HEK293 (cell line): ENCODE results near the gene SFMBT2.
A peak's percentile ranks its signal among the peaks of the same experiment; 100 is the strongest.

Experiments used
- ELK4 ChIP-seq: IDR thresholded peaks from 2 replicates; pipeline ENCODE4 v1.6.1; 2011; ENCODE audit warnings: mild to moderate bottlenecking, low read depth, low read length, borderline replicate concordance
- FEZF1 ChIP-seq: fragments of 450-650 bp; formaldehyde crosslinking; IDR thresholded peaks from 2 replicates; pipeline ENCODE4 v1.5.1; 2016; ENCODE audit warnings: missing biosample characterization, missing genetic modification characterization
- MEIS1 ChIP-seq: sonication (generic); formaldehyde crosslinking; IDR thresholded peaks from 2 replicates; pipeline ENCODE4 v1.8.1; 2022; ENCODE audit warnings: missing genetic modification reagents, mild to moderate bottlenecking, borderline replicate concordance
- PATZ1 ChIP-seq: fragments of 450-650 bp; formaldehyde crosslinking; IDR thresholded peaks from 2 replicates; pipeline ENCODE4 v1.5.1; 2016; ENCODE audit warnings: missing biosample characterization, missing genetic modification characterization
- PRDM1 ChIP-seq: fragments of 450-650 bp; formaldehyde crosslinking; IDR thresholded peaks from 2 replicates; pipeline ENCODE4; 2016; ENCODE audit warnings: missing biosample characterization, missing genetic modification characterization
- SCRT2 ChIP-seq: fragments of 450-650 bp; formaldehyde crosslinking; IDR thresholded peaks from 2 replicates; pipeline ENCODE4 v1.5.1; 2016; ENCODE audit warnings: missing biosample characterization, missing genetic modification characterization
- TCF7L2 ChIP-seq: IDR thresholded peaks from 2 replicates; pipeline ENCODE4 v1.6.1; 2011; ENCODE audit warnings: low read depth, mild to moderate bottlenecking, inconsistent platforms, low read length, moderate library complexity, borderline replicate concordance
- ZBTB17 ChIP-seq: fragments of 450-650 bp; formaldehyde crosslinking; IDR thresholded peaks from 2 replicates; pipeline ENCODE4 v1.5.1; 2016; ENCODE audit warnings: missing biosample characterization, missing genetic modification characterization
- ZNF132 ChIP-seq: fragments of 450-650 bp; formaldehyde crosslinking; IDR thresholded peaks from 2 replicates; pipeline ENCODE4 v1.5.1; 2017; ENCODE audit warnings: missing biosample characterization, missing genetic modification characterization, borderline replicate concordance
- ZNF175 ChIP-seq: fragments of 450-650 bp; formaldehyde crosslinking; IDR thresholded peaks from 2 replicates; pipeline ENCODE4 v1.5.1; 2016; ENCODE audit warnings: missing biosample characterization, missing genetic modification characterization
- ZNF184 ChIP-seq: fragments of 450-650 bp; IDR thresholded peaks from 2 replicates; pipeline ENCODE4 v1.5.1; 2018; ENCODE audit warnings: missing biosample characterization, mild to moderate bottlenecking, missing genetic modification characterization
- ZNF202 ChIP-seq: fragments of 450-650 bp; formaldehyde crosslinking; IDR thresholded peaks from 2 replicates; pipeline ENCODE4 v1.5.1; 2016; ENCODE audit warnings: missing biosample characterization, missing genetic modification characterization, borderline replicate concordance
- ZNF335 ChIP-seq: fragments of 450-650 bp; formaldehyde crosslinking; conservative IDR thresholded peaks from 2 replicates; pipeline ENCODE4 v1.5.1; 2016; ENCODE audit warnings: missing biosample characterization, missing genetic modification characterization
- ZNF366 ChIP-seq: fragments of 450-650 bp; formaldehyde crosslinking; conservative IDR thresholded peaks from 2 replicates; pipeline ENCODE4 v1.5.1; 2016; ENCODE audit warnings: missing biosample characterization, missing genetic modification characterization
- ZNF416 ChIP-seq: fragments of 450-650 bp; formaldehyde crosslinking; IDR thresholded peaks from 2 replicates; pipeline ENCODE4 v1.5.1; 2016; ENCODE audit warnings: missing biosample characterization, missing genetic modification characterization
- ZNF501 ChIP-seq: fragments of 450-650 bp; formaldehyde crosslinking; IDR thresholded peaks from 2 replicates; pipeline ENCODE4 v1.5.1; 2016; ENCODE audit warnings: missing biosample characterization, missing genetic modification characterization
- ZNF600 ChIP-seq: fragments of 450-650 bp; formaldehyde crosslinking; IDR thresholded peaks from 2 replicates; pipeline ENCODE4 v1.5.1; 2016; ENCODE audit warnings: missing biosample characterization, missing genetic modification characterization
- ZNF837 ChIP-seq: fragments of 450-650 bp; formaldehyde crosslinking; IDR thresholded peaks from 2 replicates; pipeline ENCODE4 v1.5.1; 2016; ENCODE audit warnings: missing biosample characterization, missing genetic modification characterization
- TF ChIP-seq, protein P1 (sequence below): fragments of 450-650 bp; formaldehyde crosslinking; conservative IDR thresholded peaks from 2 replicates; pipeline ENCODE4 v1.5.1; 2016; ENCODE audit warnings: low read depth, missing biosample characterization, missing genetic modification characterization
- TF ChIP-seq, protein P2 (sequence below): fragments of 450-650 bp; formaldehyde crosslinking; IDR thresholded peaks from 2 replicates; pipeline ENCODE4 v1.5.1; 2016; ENCODE audit warnings: missing biosample characterization, missing genetic modification characterization
- TF ChIP-seq, protein P3 (sequence below): fragments of 450-650 bp; formaldehyde crosslinking; IDR thresholded peaks from 2 replicates; pipeline ENCODE4 v1.5.0; 2017; ENCODE audit warnings: missing biosample characterization, missing genetic modification characterization, borderline replicate concordance
- TF ChIP-seq, protein P4 (sequence below): fragments of 450-650 bp; formaldehyde crosslinking; IDR thresholded peaks from 2 replicates; pipeline ENCODE4 v1.5.1; 2017; ENCODE audit warnings: missing biosample characterization, missing genetic modification characterization
- TF ChIP-seq, protein P5 (sequence below): fragments of 450-650 bp; formaldehyde crosslinking; IDR thresholded peaks from 2 replicates; pipeline ENCODE4 v1.5.1; 2017; ENCODE audit warnings: missing biosample characterization, missing genetic modification characterization

Gene SFMBT2

DNA sequence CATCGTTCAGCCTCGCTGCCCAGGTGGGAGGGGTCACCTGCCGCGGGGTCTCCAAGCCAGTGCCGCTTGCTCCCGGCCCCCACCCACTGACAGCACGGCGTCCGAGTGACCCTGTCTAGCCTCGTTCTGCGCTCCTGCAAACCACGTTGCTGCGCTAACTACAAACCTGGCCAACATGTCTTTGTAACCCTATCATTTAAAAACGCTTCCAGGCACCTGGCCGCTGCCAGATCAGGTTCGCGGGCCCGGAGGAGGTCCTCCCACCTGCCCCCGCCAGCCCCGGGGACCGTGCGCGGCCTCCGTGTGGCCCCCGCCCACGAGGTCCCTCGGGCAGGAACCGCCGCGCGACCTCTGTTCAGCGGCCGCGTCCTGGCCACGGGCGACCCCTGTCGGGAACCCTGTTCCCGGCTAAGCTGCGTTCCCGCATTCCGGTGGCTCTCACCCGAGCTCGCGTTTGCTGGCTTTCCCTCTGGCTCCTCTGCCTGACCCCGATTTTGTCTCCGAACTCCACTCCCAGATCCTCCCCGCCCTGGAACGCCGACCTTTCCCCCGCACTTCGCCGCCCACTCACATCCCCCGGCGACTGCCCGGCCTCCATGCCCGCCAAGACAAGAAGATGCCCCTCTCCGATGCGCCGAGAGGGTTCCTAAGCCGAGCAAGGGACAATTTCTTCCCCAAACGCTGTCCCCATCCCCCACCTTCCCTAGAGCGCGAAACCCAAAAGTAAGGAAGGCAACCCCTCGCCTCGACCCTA lies 2.4 kb downstream of the SFMBT2 start (continued):
- TF ChIP-seq ELK4 (no peak), TCF7L2 (no peak), ZNF202 (tag by site-specific recombination) (no peak; the same call in 1 of the 2 replicates), PATZ1 (tag by site-specific recombination) (peak; percentile 63; the same call in 1 of the 2 replicates), MEIS1 (no peak), ZNF366 (tag by site-specific recombination) (0 out of 2 replicates have a peak, but pooled peaks have one; percentile 21), ZNF184 (tag by site-specific recombination) (no peak), ZNF600 (tag by site-specific recombination) (no peak), PRDM1 (tag by site-specific recombination) (peak; percentile 87), ZNF416 (tag by site-specific recombination) (no peak), SCRT2 (tag by site-specific recombination) (0 out of 2 replicates have a peak, but pooled peaks have one; percentile 9), ZNF335 (tag by site-specific recombination) (peak; percentile 50), ZNF175 (tag by site-specific recombination) (no peak), FEZF1 (tag by site-specific recombination) (no peak), ZNF501 (tag by site-specific recombination) (0 out of 2 replicates have a peak, but pooled peaks have one; percentile 38), ZBTB17 (tag by site-specific recombination) (no peak), ZNF132 (tag by site-specific recombination) (no peak), ZNF837 (tag by site-specific recombination) (no peak)
- TF ChIP-seq, protein P1, sequence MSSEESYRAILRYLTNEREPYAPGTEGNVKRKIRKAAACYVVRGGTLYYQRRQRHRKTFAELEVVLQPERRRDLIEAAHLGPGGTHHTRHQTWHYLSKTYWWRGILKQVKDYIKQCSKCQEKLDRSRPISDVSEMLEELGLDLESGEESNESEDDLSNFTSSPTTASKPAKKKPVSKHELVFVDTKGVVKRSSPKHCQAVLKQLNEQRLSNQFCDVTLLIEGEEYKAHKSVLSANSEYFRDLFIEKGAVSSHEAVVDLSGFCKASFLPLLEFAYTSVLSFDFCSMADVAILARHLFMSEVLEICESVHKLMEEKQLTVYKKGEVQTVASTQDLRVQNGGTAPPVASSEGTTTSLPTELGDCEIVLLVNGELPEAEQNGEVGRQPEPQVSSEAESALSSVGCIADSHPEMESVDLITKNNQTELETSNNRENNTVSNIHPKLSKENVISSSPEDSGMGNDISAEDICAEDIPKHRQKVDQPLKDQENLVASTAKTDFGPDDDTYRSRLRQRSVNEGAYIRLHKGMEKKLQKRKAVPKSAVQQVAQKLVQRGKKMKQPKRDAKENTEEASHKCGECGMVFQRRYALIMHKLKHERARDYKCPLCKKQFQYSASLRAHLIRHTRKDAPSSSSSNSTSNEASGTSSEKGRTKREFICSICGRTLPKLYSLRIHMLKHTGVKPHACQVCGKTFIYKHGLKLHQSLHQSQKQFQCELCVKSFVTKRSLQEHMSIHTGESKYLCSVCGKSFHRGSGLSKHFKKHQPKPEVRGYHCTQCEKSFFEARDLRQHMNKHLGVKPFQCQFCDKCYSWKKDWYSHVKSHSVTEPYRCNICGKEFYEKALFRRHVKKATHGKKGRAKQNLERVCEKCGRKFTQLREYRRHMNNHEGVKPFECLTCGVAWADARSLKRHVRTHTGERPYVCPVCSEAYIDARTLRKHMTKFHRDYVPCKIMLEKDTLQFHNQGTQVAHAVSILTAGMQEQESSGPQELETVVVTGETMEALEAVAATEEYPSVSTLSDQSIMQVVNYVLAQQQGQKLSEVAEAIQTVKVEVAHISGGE (tag by site-specific recombination): no peak
- TF ChIP-seq, protein P2, sequence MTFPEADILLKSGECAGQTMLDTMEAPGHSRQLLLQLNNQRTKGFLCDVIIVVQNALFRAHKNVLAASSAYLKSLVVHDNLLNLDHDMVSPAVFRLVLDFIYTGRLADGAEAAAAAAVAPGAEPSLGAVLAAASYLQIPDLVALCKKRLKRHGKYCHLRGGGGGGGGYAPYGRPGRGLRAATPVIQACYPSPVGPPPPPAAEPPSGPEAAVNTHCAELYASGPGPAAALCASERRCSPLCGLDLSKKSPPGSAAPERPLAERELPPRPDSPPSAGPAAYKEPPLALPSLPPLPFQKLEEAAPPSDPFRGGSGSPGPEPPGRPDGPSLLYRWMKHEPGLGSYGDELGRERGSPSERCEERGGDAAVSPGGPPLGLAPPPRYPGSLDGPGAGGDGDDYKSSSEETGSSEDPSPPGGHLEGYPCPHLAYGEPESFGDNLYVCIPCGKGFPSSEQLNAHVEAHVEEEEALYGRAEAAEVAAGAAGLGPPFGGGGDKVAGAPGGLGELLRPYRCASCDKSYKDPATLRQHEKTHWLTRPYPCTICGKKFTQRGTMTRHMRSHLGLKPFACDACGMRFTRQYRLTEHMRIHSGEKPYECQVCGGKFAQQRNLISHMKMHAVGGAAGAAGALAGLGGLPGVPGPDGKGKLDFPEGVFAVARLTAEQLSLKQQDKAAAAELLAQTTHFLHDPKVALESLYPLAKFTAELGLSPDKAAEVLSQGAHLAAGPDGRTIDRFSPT (tag by site-specific recombination): peak; percentile 34; the same call in 1 of the 2 replicates
- TF ChIP-seq, protein P3, sequence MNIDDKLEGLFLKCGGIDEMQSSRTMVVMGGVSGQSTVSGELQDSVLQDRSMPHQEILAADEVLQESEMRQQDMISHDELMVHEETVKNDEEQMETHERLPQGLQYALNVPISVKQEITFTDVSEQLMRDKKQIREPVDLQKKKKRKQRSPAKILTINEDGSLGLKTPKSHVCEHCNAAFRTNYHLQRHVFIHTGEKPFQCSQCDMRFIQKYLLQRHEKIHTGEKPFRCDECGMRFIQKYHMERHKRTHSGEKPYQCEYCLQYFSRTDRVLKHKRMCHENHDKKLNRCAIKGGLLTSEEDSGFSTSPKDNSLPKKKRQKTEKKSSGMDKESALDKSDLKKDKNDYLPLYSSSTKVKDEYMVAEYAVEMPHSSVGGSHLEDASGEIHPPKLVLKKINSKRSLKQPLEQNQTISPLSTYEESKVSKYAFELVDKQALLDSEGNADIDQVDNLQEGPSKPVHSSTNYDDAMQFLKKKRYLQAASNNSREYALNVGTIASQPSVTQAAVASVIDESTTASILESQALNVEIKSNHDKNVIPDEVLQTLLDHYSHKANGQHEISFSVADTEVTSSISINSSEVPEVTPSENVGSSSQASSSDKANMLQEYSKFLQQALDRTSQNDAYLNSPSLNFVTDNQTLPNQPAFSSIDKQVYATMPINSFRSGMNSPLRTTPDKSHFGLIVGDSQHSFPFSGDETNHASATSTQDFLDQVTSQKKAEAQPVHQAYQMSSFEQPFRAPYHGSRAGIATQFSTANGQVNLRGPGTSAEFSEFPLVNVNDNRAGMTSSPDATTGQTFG (tag by site-specific recombination): no peak
- TF ChIP-seq, protein P4, sequence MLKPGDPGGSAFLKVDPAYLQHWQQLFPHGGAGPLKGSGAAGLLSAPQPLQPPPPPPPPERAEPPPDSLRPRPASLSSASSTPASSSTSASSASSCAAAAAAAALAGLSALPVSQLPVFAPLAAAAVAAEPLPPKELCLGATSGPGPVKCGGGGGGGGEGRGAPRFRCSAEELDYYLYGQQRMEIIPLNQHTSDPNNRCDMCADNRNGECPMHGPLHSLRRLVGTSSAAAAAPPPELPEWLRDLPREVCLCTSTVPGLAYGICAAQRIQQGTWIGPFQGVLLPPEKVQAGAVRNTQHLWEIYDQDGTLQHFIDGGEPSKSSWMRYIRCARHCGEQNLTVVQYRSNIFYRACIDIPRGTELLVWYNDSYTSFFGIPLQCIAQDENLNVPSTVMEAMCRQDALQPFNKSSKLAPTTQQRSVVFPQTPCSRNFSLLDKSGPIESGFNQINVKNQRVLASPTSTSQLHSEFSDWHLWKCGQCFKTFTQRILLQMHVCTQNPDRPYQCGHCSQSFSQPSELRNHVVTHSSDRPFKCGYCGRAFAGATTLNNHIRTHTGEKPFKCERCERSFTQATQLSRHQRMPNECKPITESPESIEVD (tag by site-specific recombination): no peak
- TF ChIP-seq, protein P5, sequence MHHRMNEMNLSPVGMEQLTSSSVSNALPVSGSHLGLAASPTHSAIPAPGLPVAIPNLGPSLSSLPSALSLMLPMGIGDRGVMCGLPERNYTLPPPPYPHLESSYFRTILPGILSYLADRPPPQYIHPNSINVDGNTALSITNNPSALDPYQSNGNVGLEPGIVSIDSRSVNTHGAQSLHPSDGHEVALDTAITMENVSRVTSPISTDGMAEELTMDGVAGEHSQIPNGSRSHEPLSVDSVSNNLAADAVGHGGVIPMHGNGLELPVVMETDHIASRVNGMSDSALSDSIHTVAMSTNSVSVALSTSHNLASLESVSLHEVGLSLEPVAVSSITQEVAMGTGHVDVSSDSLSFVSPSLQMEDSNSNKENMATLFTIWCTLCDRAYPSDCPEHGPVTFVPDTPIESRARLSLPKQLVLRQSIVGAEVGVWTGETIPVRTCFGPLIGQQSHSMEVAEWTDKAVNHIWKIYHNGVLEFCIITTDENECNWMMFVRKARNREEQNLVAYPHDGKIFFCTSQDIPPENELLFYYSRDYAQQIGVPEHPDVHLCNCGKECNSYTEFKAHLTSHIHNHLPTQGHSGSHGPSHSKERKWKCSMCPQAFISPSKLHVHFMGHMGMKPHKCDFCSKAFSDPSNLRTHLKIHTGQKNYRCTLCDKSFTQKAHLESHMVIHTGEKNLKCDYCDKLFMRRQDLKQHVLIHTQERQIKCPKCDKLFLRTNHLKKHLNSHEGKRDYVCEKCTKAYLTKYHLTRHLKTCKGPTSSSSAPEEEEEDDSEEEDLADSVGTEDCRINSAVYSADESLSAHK (tag by site-specific recombination): no peak
